Fibroblast of villous mesenchyme (primary cell): ENCODE results near the gene WNT2B. TPM values are rescaled to one million over a fixed set of nuclear protein-coding genes. Genes with fewer than 3 reads are reported as not detected.

ENCODE experiments used
- DNase-seq: peaks from one replicate; pipeline ENCODE4 v3.0.0-alpha.2; 2010; ENCODE audit warnings: low read depth
- H3K4me3 ChIP-seq: 2 replicates; pipeline ENCODE4 v1.5.1; 2011; ENCODE audit warnings: low read depth, mild to moderate bottlenecking, low read length
- CTCF ChIP-seq: IDR thresholded peaks from 2 replicates; pipeline ENCODE4 v1.5.1; 2012; ENCODE audit warnings: low read depth, mild to moderate bottlenecking, low read length; ENCODE audit not compliant: insufficient read depth
- total RNA-seq: library from RNA; depleted of rRNA; stranded (reverse); fragments of >200 nt; gene quantifications from 2 replicates; pipeline ENCODE4 v1.2.3, GENCODE V29; 2012

Gene WNT2B
- total RNA-seq, 1 donor = 2.6 TPM

- no peak for TF ChIP-seq CTCF
- DNase-seq = peak; percentile 95
- no peak overlapping the region for H3K4me3 ChIP-seq
Observed at GRCh38 chr1:112544011-112544688, 35.4 kb downstream of the WNT2B start.

- no peak for TF ChIP-seq CTCF
- DNase-seq = peak; percentile 84
- H3K4me3 ChIP-seq = no peak overlapping the region
Observed at GRCh38 chr1:112544751-112545150, 36.0 kb downstream of the WNT2B start.

- no peak for DNase-seq
- no peak for TF ChIP-seq CTCF
- H3K4me3 ChIP-seq = no peak overlapping the region
Observed at GRCh38 chr1:112546076-112546475, 37.3 kb downstream of the WNT2B start.

GRCh38 chr1:112548547-112548946, 39.8 kb downstream of the WNT2B start:
- no peak overlapping the region for H3K4me3 ChIP-seq
- no peak for TF ChIP-seq CTCF
- DNase-seq = peak; percentile 90

- no peak for TF ChIP-seq CTCF
- no peak overlapping the region for H3K4me3 ChIP-seq
- no peak for DNase-seq
Observed at GRCh38 chr1:112549590-112549989, 40.8 kb downstream of the WNT2B start.

GRCh38 chr1:112554411-112554810, 45.6 kb downstream of the WNT2B start:
- TF ChIP-seq CTCF = no peak
- no peak overlapping the region for H3K4me3 ChIP-seq
- DNase-seq = no peak

GRCh38 chr1:112557385-112557784, 48.6 kb downstream of the WNT2B start:
- peak; percentile 67 for DNase-seq
- H3K4me3 ChIP-seq = no peak overlapping the region
- TF ChIP-seq CTCF = no peak
